Right cardiac atrium (tissue), 5 donors: ENCODE results near the gene HDAC11. TPM values are rescaled to one million over a fixed set of nuclear protein-coding genes. Genes with fewer than 3 reads are reported as not detected.

ENCODE experiments used
- ATAC-seq, 2 donors: fragments of 200-7000 bp; cut with Tn5 transposase; one replicate each; pipeline versions ENCODE4 v1.8.0 to v1.9.1; 2020; ENCODE audit warnings: moderate library complexity in 2 of 2, mild to moderate bottlenecking in 1 of 2
- DNase-seq, 3 donors: peaks; one replicate each; pipeline ENCODE4 v3.0.0-alpha.2; 2020
- H3K27ac ChIP-seq: one replicate; pipeline ENCODE4 v1.5.1; 2013; ENCODE audit warnings: mild to moderate bottlenecking, low read length, control low read depth, moderate library complexity
- H3K27me3 ChIP-seq: one replicate; pipeline ENCODE4 v1.6.1; 2013; ENCODE audit not compliant: control insufficient read depth, insufficient read depth
- H3K4me1 ChIP-seq: one replicate; pipeline ENCODE4 v1.6.1; 2013; ENCODE audit warnings: low read length; ENCODE audit not compliant: control insufficient read depth, insufficient read depth
- H3K4me3 ChIP-seq: one replicate; pipeline ENCODE4 v1.5.1; 2013; ENCODE audit warnings: low read length, control low read depth
- H3K9me3 ChIP-seq: one replicate; pipeline ENCODE4 v1.6.1; 2013; ENCODE audit warnings: low read length; ENCODE audit not compliant: control insufficient read depth
- WGBS: extraction: QIAGEN DNeasy Blood & Tissue Kit; methylation state at CpG from one replicate; pipeline ENCODE4 v1.1.7; 2013; 5-methylcytosine and 5-hydroxymethylcytosine counted together
- intact Hi-C, 4 donors: fragments of 100-400 bp; cut with DNase I; formaldehyde crosslinking; loops; one replicate each; pipeline versions ENCODE4 v1.11.0 to v1.14.0; 2022 to 2023
- polyA plus RNA-seq: library from polyadenylated mRNA; stranded (reverse); fragments of 200-250 nt; gene quantifications from one replicate; pipeline ENCODE4 v1.2.3, GENCODE V29; 2013
- total RNA-seq, 4 donors: library from RNA; stranded (reverse); fragmentation: NEBNext Ultra II Directional; extraction: Animal tissue kit (Norgen Biotek cat#: 25700); gene quantifications; one replicate each; pipeline ENCODE4 v1.2.1, GENCODE V29; 2021
- donor health status: healthy with polysubstance abuse.
- donor health status: DM: no; HTN: yes; CAD: no.
- donor health status: DM: no; HTN: no; CAD: no.
- donor health status: DM: no; HTN: yes; CAD: no; lungs with severe emphysema.
- donor health status: DM: yes; HTN: yes; CAD: no.

The HDAC11 gene
- total and polyA plus RNA-seq, 5 donors, result 35.2 to 51.3 (median 42.8) TPM

DNA sequence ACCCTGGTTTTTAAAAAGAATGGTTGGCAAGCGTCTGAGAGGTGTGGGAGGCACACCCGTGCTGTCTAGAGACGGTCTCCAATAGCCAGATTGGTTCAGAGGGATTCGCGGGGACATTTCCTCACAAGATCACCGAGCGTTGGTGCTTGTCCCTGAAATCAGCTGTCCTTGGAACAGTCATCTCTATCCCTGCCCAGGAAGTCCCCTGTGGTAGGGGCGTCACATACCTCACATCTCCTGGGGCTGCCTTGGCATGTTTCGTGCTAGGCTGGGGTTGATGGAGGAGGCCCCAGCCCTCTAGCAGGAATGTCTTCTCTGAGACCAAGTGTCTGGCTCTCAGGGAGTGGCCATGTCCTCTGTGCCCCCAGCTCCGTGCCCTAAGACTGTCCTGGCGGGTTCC, 75.6 kb downstream of the HDAC11 start:
- ATAC-seq (no peak), DNase-seq (peak in 1 of 3 donors; percentile 39)
- Histone ChIP-seq H3K9me3 (no peaks in the 10 kb centered on the region), H3K27me3 (no peaks in the 10 kb centered on the region), H3K27ac (peak overlapping the region; percentile 22), H3K4me3 (no peak overlapping the region), H3K4me1 (peaks cover 2% of the 10 kb centered on the region)
- 62% methylated on average over 11 of the region's 11 CpGs for WGBS
- intact Hi-C loops, result no loop called here

Other genes starting within 250 kb of the HDAC11 start
- gene NUP210, start 60.0 kb upstream of the HDAC11 start, total RNA-seq, result 1 to 10 TPM; 2.4 to 5.9 (median 4.4) TPM
- gene NUP210, start 60.0 kb upstream of the HDAC11 start, polyA plus RNA-seq, result 2.0 TPM
- gene FBLN2, start 68.8 kb downstream of the HDAC11 start, total RNA-seq, result 100 to 1,000 TPM; 165 to 323 (median 258) TPM
- 124 TPM for gene FBLN2, start 68.8 kb downstream of the HDAC11 start, polyA plus RNA-seq